HG03521 (cell line): ENCODE results near the gene GFRA4.

Experiments used
- ATAC-seq: cut with Tn5 transposase; IDR thresholded peaks from one replicate; pipeline ENCODE4 v1.9.1; 2021; ENCODE audit warnings: mild to moderate bottlenecking, moderate library complexity; ENCODE audit not compliant: unreplicated experiment

Gene GFRA4

GRCh38 chr20:3694864-3695263, 31.7 kb upstream of the GFRA4 start:
- ATAC-seq, result no peak

- no peak for ATAC-seq
Observed at GRCh38 chr20:3693376-3693775, 30.2 kb upstream of the GFRA4 start.

- ATAC-seq, result no peak
Observed at GRCh38 chr20:3692706-3693294, 29.6 kb upstream of the GFRA4 start.

GRCh38 chr20:3691897-3692296, 28.7 kb upstream of the GFRA4 start:
- ATAC-seq, result no peak

- ATAC-seq, result no peak
Observed at GRCh38 chr20:3691306-3691705, 28.1 kb upstream of the GFRA4 start.

- no peak for ATAC-seq
Observed at GRCh38 chr20:3690413-3690812, 27.2 kb upstream of the GFRA4 start.

- no peak for ATAC-seq
Observed at GRCh38 chr20:3689978-3690377, 26.8 kb upstream of the GFRA4 start.

GRCh38 chr20:3687655-3688054, 24.5 kb upstream of the GFRA4 start:
- ATAC-seq, result no peak

GRCh38 chr20:3686867-3687321, 23.7 kb upstream of the GFRA4 start:
- no peak for ATAC-seq

- ATAC-seq, result no peak
Observed at GRCh38 chr20:3686421-3686820, 23.2 kb upstream of the GFRA4 start.

- no peak for ATAC-seq
Observed at GRCh38 chr20:3685341-3685740, 22.1 kb upstream of the GFRA4 start.

- no peak for ATAC-seq
Observed at GRCh38 chr20:3681931-3682781, 19.0 kb upstream of the GFRA4 start, which contains the start of gene ADAM33. ADAM33 (minus strand) TSS chr20:3682010; CDS start chr20:3682004, 6 bp downstream.

GRCh38 chr20:3681352-3681930, 18.2 kb upstream of the GFRA4 start:
- no peak for ATAC-seq

GRCh38 chr20:3680701-3681351, 17.6 kb upstream of the GFRA4 start:
- ATAC-seq, result no peak

- ATAC-seq, result no peak
Observed at GRCh38 chr20:3679749-3680700, 16.8 kb upstream of the GFRA4 start.

GRCh38 chr20:3678856-3679720, 15.9 kb upstream of the GFRA4 start:
- ATAC-seq, result no peak

GRCh38 chr20:3678198-3678597, 15.0 kb upstream of the GFRA4 start:
- ATAC-seq, result no peak

GRCh38 chr20:3677733-3678132, 14.5 kb upstream of the GFRA4 start:
- ATAC-seq, result no peak
